Astrocyte of the hippocampus (primary cell): ENCODE results near the gene ASPHD2.
A peak's percentile ranks its signal among the peaks of the same experiment; 100 is the strongest.

ENCODE experiments used
- DNase-seq: peaks from one replicate; pipeline ENCODE4 v3.0.0; 2011; ENCODE audit warnings: low read depth, low spot score

Gene ASPHD2

GRCh38 chr22:26474682-26475081, 45.6 kb downstream of the ASPHD2 start:
- no peak for DNase-seq

- peak; percentile 90 for DNase-seq
Measured at GRCh38 chr22:26476705-26477340, 47.8 kb downstream of the ASPHD2 start.

- no peak for DNase-seq
Measured at GRCh38 chr22:26477341-26477731, 48.3 kb downstream of the ASPHD2 start.

- DNase-seq: no peak
Measured at GRCh38 chr22:26479043-26479791, 50.2 kb downstream of the ASPHD2 start.

- DNase-seq: no peak
Measured at GRCh38 chr22:26479792-26480610, 50.9 kb downstream of the ASPHD2 start.

DNA sequence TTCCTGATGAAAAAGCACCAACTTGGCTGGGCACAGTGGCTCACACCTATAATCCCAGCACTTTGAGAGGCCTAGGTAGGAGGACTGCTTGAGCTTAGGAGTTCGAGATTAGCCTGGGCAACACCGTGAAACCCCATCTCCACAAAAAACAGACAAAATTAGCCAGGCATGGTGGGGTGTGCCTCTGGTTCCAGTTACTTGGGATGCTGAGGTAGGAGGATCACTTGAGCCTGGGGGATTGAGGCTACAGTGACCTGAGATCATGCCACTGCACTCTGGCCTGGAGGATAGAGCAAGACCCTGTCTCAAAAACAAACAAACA, 51.5 kb downstream of the ASPHD2 start:
- DNase-seq: no peak

DNA sequence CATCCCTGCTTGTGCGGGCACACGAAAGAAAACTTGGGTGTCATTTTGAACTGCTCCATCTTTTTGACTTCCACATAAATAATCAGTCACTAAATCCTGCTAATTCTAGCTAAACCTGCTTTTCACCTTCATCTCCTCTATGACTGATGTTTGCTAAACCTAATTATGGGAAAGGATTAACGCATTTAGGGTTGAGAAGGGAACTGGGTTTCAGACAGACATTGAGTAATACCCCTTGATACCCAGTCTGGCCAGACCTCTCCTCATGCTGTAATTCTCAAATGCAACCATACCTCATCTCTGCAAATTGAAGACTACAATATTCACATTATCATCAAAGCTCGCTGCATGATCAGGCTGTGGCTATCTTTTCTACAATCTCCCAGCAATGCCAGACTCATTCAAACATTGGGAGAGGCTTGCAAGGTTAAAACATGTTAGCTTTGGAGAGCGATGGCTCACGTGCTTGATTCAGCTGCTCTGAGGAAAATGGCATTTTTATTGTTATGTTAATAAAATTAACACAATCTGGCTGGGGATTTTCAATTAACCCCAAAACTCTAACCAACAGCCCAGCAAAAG, 52.1 kb downstream of the ASPHD2 start:
- no peak for DNase-seq

DNA sequence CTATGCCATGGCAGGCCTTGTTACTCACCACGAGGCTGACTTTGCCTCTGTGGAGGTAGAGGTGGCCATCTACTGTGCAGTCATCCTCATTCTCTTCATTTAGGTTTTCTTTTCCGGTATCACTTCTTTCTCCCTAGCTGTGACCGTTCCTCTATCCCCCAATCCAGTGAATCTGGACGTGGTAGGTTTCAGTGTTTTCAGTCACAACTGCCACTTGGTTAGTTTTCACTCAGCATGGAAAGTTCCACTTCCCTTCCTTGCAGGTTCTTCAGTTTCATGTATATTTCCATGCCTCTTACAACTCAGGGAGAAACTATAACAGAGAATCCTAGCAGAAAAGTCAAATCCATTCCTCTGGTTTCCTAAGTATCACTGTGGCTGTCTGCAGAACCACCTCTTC, 52.6 kb downstream of the ASPHD2 start:
- no peak for DNase-seq

- no peak for DNase-seq
Measured at GRCh38 chr22:26482161-26482560, 53.1 kb downstream of the ASPHD2 start.

DNA sequence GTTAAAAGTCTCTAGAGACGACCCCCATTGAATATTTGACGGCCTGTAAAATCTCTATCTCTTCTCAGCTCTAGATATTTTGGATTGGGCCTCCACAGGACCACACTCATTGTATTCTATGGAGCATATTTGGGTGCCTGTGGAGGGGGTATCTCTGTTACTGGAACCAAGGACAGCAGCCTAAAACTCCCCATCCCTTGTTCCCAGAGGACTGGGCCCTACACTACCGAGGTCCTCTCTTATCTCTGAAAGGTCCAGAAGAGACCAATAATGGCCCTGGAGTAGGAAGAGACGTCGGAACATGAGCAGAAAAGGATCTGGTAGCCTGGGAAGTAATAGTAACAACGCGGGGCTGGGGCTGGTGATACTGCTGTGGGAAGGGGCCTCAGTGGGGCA, 54.0 kb downstream of the ASPHD2 start:
- DNase-seq: no peak

- DNase-seq: peak; percentile 98
Measured at GRCh38 chr22:26483439-26484359, 54.6 kb downstream of the ASPHD2 start, which contains the start of the genes HPS4 and SRRD. TSS of gene HPS4 (minus strand) at chr22:26483783. CDS start at chr22:26481762, 2,021 bp downstream. TSS of gene SRRD (plus strand) at chr22:26483877. CDS start at chr22:26483891, 14 bp downstream.

GRCh38 chr22:26484360-26484706, 55.3 kb downstream of the ASPHD2 start:
- no peak for DNase-seq

GRCh38 chr22:26485013-26485412, 56.0 kb downstream of the ASPHD2 start:
- DNase-seq: no peak

- DNase-seq: no peak
Measured at GRCh38 chr22:26485806-26486390, 56.8 kb downstream of the ASPHD2 start.

DNA sequence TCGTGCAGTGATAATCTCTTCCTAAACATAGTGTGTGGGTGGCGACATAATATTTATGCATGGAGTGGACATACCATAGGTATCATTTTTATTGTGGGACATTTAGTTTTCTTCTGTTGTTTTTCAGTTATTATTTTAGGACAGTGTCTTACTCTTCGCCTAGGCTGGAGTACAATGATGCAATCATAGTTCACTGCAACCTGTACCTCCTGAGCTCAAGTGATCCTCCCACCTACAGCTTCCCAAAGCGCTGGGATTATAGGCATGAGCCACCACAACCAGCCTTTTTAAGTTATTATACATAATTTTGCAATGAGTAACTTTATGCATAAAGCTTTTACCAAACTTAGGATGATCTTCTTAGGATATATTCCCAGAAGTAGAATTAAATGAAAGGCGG, 57.3 kb downstream of the ASPHD2 start:
- no peak for DNase-seq

DNA sequence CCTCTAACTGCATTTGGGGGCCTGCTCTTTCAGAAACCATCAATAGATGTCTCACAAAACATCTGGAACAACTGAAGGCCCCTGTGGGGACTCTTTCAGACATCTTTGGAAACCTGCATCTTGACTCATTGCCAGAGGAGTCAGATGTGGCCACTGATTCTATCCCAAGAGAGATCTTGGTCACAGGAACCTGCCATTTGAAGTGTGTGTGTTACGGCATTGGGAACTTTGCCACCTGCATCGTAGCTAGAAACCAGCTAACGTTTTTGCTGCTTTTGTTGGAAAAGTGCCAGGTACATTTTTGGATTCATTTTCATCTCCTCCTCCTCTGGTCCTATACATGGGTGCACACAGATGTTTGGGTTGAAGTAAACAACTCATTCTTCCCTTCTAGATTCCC, 58.9 kb downstream of the ASPHD2 start:
- no peak for DNase-seq

GRCh38 chr22:26489447-26490036, 60.5 kb downstream of the ASPHD2 start:
- DNase-seq: no peak

DNA sequence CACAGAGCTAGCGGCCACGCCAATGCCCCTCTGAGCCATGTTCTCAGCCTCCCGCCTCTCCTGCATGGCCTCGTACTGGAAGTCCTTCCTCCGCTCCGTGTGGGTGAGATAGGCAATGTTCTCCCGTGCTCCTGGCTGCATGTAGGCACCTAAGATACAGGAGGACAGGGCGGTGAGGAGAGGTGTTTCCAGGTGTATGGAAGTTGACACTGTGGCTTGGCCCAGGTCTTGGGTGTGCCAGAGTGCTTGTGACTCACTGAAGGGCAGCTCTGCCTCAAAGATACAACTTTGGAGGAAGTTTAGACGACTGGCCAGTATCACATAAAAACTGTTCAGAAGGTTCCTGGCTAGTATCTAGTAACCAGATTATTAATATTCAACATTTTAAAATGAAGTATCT, 63.2 kb downstream of the ASPHD2 start:
- DNase-seq: no peak

GRCh38 chr22:26494506-26494905, 65.4 kb downstream of the ASPHD2 start:
- no peak for DNase-seq
